Gastroesophageal sphincter (tissue), 4 donors: ENCODE data around the gene SRGN. TPM values are rescaled to one million over a fixed set of nuclear protein-coding genes. Genes with fewer than 3 reads are reported as not detected.

ENCODE experiments used
- ATAC-seq: fragments of 150-250 bp; one replicate; pipeline ENCODE4 v1.9.1; 2016; ENCODE audit warnings: mild to moderate bottlenecking, moderate library complexity
- H3K27ac ChIP-seq, 4 donors: fragments of 200-600 bp; sonication (generic) in 3 of 4; 1 replicate in 3 of 4; 2 replicates in 1 of 4; pipeline ENCODE4 v1.5.1; 2016 to 2019
- H3K27me3 ChIP-seq: fragments of 200-600 bp; sonication (generic); one replicate; pipeline ENCODE4 v1.5.1; 2019
- H3K36me3 ChIP-seq, 2 donors: fragments of 200-600 bp; sonication (generic); one replicate each; pipeline ENCODE4 v1.5.1; 2019; ENCODE audit warnings: control low read depth in 1 of 2
- H3K4me1 ChIP-seq, 3 donors: fragments of 200-600 bp; sonication (generic); 1 replicate in 2 of 3; 2 replicates in 1 of 3; pipeline ENCODE4 v1.5.1; 2016 to 2019; ENCODE audit warnings: control low read depth in 2 of 3
- H3K4me3 ChIP-seq, 2 donors: fragments of 200-600 bp; sonication (generic); one replicate each; pipeline ENCODE4 v1.5.1; 2019; ENCODE audit warnings: mild to moderate bottlenecking in 1 of 2, moderate library complexity in 1 of 2
- H3K9me3 ChIP-seq, 3 donors: fragments of 200-600 bp; sonication (generic); one replicate each; pipeline ENCODE4 v1.5.1; 2017 to 2019; ENCODE audit warnings: control low read depth in 2 of 3
- CTCF ChIP-seq, 4 experiments: fragments of 200-600 bp in 2 of 4; fragments of 450-650 bp in 2 of 4; sonication (generic) in 1 of 4; IDR thresholded peaks; one replicate each; pipeline ENCODE4 v1.5.1; 2017 to 2019; ENCODE audit warnings: antibody characterized with exemption in 4 of 4, mild to moderate bottlenecking in 2 of 4, moderate library complexity in 2 of 4
- EP300 ChIP-seq: sonication (generic); formaldehyde crosslinking; IDR thresholded peaks from one replicate; pipeline ENCODE4 v1.6.1; 2017; ENCODE audit warnings: antibody characterized with exemption, mild to moderate bottlenecking
- POLR2A ChIP-seq, 2 donors: fragments of 450-650 bp; IDR thresholded peaks; one replicate each; pipeline ENCODE4 v1.6.1; 2017; ENCODE audit warnings: antibody characterized with exemption in 2 of 2, mild to moderate bottlenecking in 2 of 2, moderate library complexity in 1 of 2
- POLR2AphosphoS5 ChIP-seq: sonication (generic); formaldehyde crosslinking; IDR thresholded peaks from one replicate; pipeline ENCODE4 v1.6.1; 2017; ENCODE audit warnings: antibody characterized with exemption
- WGBS, 2 donors: methylation state at CpG; one replicate each; pipeline ENCODE4 v1.1.5; 2018; ENCODE audit warnings: low coverage in 1 of 2; 5-methylcytosine and 5-hydroxymethylcytosine counted together
- total RNA-seq, 4 donors: library from RNA; depleted of rRNA; stranded (reverse); fragments of >200 nt; gene quantifications; one replicate each; pipeline ENCODE4 v1.1.0, GENCODE V29; 2016

The SRGN gene
- total RNA-seq, 4 donors from 2014 or later = 14.9 to 143 (median 97.8) TPM

GRCh38 chr10:69049566-69049961, 38.3 kb upstream of the SRGN start:
- H3K9me3 ChIP-seq = no peaks in the 10 kb centered on the region
- H3K4me1 ChIP-seq = no peaks in the 10 kb centered on the region
- peak; percentile 37 for ATAC-seq
- 58 to 87% methylated on average over 3 to 6 of the region's 6 CpGs for WGBS, 2 donors
- H3K36me3 ChIP-seq = no peaks in the 10 kb centered on the region
- no peak overlapping the region for H3K4me3 ChIP-seq
- H3K27me3 ChIP-seq = no peaks in the 10 kb centered on the region
- peak overlapping the region in 1 of 4 donors; percentile 71 for H3K27ac ChIP-seq
- no peak for TF ChIP-seq POLR2A (IDR thresholded peaks at IDR 0.05)
- TF ChIP-seq EP300 = no peak
- no peak for TF ChIP-seq POLR2AphosphoS5
- no peak for TF ChIP-seq CTCF (IDR thresholded peaks at IDR 0.05)

- peak; percentile 26 for ATAC-seq
- 67 to 85% methylated on average over 2 to 3 of the region's 3 CpGs for WGBS, 2 donors
- H3K27me3 ChIP-seq = peaks cover 4% of the 10 kb centered on the region
Measured at GRCh38 chr10:69051303-69051702, 36.6 kb upstream of the SRGN start.

GRCh38 chr10:69051710-69052487, 36.0 kb upstream of the SRGN start:
- Histone ChIP-seq H3K36me3 (no peaks in the 10 kb centered on the region), H3K4me3 (no peak overlapping the region), H3K27ac (peak overlapping the region in 3 of 4 donors; percentile 8 to 41 (median 25)), H3K9me3 (no peaks in the 10 kb centered on the region), H3K27me3 (peaks cover 10% of the 10 kb centered on the region), H3K4me1 (no peaks in the 10 kb centered on the region)
- 71 to 77% methylated on average over 7 to 10 of the region's 10 CpGs for WGBS, 2 donors
- TF ChIP-seq POLR2AphosphoS5 (no peak), POLR2A (IDR thresholded peaks at IDR 0.05) (no peak), CTCF (IDR thresholded peaks at IDR 0.05) (no peak), EP300 (no peak)
- no peak for ATAC-seq

More at GRCh38 chr10:69051303-69051702, 36.6 kb upstream of the SRGN start:
- no peaks in the 10 kb centered on the region for H3K4me1 ChIP-seq
- TF ChIP-seq POLR2AphosphoS5 (no peak), CTCF (IDR thresholded peaks at IDR 0.05) (no peak), EP300 (no peak), POLR2A (IDR thresholded peaks at IDR 0.05) (no peak)
- no peaks in the 10 kb centered on the region for H3K9me3 ChIP-seq
- no peaks in the 10 kb centered on the region for H3K36me3 ChIP-seq
- H3K4me3 ChIP-seq = no peak overlapping the region
- peak overlapping the region in 2 of 4 donors; percentile 8 to 44 for H3K27ac ChIP-seq

GRCh38 chr10:69052736-69053135, 35.2 kb upstream of the SRGN start:
- Histone ChIP-seq H3K4me1 (no peaks in the 10 kb centered on the region), H3K4me3 (no peak overlapping the region), H3K36me3 (no peaks in the 10 kb centered on the region), H3K9me3 (no peaks in the 10 kb centered on the region), H3K27ac (peak overlapping the region in 1 of 4 donors; percentile 41), H3K27me3 (peaks cover 10% of the 10 kb centered on the region)
- no peak for ATAC-seq
- TF ChIP-seq POLR2A (IDR thresholded peaks at IDR 0.05) = no peak
- no peak for TF ChIP-seq POLR2AphosphoS5
- no peak for TF ChIP-seq CTCF (IDR thresholded peaks at IDR 0.05)
- no peak for TF ChIP-seq EP300
- 37 to 77% methylated on average over 2 to 6 of the region's 6 CpGs for whole genome bisulfite sequencing, 2 donors

GRCh38 chr10:69055241-69055640, 32.7 kb upstream of the SRGN start:
- Histone ChIP-seq H3K27ac (no peak overlapping the region), H3K27me3 (peaks cover 10% of the 10 kb centered on the region), H3K36me3 (no peaks in the 10 kb centered on the region), H3K4me1 (no peaks in the 10 kb centered on the region), H3K4me3 (no peak overlapping the region), H3K9me3 (no peaks in the 10 kb centered on the region)
- ATAC-seq = no peak
- no peak for TF ChIP-seq EP300
- TF ChIP-seq POLR2AphosphoS5 = no peak
- TF ChIP-seq CTCF (IDR thresholded peaks at IDR 0.05) = no peak
- no peak for TF ChIP-seq POLR2A (IDR thresholded peaks at IDR 0.05)
- WGBS, 2 donors = 83 to 85% methylated on average over 2 of the region's 2 CpGs
